ENCODE measurements around the gene NEXN. TPM values are rescaled to one million over a fixed set of nuclear protein-coding genes. Genes with fewer than 3 reads are reported as not detected.

Gene NEXN
- total and polyA plus RNA-seq, 2 experiments from 2014 or later = 2.6 to 11.8 TPM

DNA sequence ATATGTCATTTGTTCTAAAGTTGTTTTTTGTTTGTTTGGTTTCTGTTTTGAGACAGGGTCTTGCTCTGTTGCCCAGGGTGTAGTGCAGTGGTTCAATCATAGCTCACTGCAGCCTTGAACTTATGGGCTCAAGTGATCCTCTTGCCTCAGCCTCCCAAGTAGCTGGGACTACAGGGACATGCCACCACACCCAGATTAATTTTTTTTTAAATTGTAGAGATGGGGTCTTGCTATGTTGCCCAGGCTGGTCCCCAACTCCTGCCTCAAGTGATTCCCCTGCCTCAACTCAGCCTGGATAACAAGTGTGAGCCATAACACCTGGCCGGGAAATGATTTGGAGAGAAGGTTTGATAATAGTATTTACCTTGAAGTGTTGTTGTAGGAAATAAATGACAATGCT, 18.2 kb downstream of the NEXN start:
- DNase-seq (ENCODE audit: low spot score) = no peak
- H3K36me3 Mint-ChIP-seq (ENCODE audit: low read depth) = no peaks in the 10 kb centered on the region
- ATAC-seq = no peak
- no peak overlapping the region for H3K4me3 ChIP-seq
- TF ChIP-seq CREB1 (CRISPR knock-in tag; IDR thresholded peaks at IDR 0.05; ENCODE audit: low read depth) = no peak
- TF ChIP-seq EZH2 (IDR thresholded peaks at IDR 0.05; ENCODE audit: low read depth, unreplicated experiment) = no peak
- TF ChIP-seq, protein P1, sequence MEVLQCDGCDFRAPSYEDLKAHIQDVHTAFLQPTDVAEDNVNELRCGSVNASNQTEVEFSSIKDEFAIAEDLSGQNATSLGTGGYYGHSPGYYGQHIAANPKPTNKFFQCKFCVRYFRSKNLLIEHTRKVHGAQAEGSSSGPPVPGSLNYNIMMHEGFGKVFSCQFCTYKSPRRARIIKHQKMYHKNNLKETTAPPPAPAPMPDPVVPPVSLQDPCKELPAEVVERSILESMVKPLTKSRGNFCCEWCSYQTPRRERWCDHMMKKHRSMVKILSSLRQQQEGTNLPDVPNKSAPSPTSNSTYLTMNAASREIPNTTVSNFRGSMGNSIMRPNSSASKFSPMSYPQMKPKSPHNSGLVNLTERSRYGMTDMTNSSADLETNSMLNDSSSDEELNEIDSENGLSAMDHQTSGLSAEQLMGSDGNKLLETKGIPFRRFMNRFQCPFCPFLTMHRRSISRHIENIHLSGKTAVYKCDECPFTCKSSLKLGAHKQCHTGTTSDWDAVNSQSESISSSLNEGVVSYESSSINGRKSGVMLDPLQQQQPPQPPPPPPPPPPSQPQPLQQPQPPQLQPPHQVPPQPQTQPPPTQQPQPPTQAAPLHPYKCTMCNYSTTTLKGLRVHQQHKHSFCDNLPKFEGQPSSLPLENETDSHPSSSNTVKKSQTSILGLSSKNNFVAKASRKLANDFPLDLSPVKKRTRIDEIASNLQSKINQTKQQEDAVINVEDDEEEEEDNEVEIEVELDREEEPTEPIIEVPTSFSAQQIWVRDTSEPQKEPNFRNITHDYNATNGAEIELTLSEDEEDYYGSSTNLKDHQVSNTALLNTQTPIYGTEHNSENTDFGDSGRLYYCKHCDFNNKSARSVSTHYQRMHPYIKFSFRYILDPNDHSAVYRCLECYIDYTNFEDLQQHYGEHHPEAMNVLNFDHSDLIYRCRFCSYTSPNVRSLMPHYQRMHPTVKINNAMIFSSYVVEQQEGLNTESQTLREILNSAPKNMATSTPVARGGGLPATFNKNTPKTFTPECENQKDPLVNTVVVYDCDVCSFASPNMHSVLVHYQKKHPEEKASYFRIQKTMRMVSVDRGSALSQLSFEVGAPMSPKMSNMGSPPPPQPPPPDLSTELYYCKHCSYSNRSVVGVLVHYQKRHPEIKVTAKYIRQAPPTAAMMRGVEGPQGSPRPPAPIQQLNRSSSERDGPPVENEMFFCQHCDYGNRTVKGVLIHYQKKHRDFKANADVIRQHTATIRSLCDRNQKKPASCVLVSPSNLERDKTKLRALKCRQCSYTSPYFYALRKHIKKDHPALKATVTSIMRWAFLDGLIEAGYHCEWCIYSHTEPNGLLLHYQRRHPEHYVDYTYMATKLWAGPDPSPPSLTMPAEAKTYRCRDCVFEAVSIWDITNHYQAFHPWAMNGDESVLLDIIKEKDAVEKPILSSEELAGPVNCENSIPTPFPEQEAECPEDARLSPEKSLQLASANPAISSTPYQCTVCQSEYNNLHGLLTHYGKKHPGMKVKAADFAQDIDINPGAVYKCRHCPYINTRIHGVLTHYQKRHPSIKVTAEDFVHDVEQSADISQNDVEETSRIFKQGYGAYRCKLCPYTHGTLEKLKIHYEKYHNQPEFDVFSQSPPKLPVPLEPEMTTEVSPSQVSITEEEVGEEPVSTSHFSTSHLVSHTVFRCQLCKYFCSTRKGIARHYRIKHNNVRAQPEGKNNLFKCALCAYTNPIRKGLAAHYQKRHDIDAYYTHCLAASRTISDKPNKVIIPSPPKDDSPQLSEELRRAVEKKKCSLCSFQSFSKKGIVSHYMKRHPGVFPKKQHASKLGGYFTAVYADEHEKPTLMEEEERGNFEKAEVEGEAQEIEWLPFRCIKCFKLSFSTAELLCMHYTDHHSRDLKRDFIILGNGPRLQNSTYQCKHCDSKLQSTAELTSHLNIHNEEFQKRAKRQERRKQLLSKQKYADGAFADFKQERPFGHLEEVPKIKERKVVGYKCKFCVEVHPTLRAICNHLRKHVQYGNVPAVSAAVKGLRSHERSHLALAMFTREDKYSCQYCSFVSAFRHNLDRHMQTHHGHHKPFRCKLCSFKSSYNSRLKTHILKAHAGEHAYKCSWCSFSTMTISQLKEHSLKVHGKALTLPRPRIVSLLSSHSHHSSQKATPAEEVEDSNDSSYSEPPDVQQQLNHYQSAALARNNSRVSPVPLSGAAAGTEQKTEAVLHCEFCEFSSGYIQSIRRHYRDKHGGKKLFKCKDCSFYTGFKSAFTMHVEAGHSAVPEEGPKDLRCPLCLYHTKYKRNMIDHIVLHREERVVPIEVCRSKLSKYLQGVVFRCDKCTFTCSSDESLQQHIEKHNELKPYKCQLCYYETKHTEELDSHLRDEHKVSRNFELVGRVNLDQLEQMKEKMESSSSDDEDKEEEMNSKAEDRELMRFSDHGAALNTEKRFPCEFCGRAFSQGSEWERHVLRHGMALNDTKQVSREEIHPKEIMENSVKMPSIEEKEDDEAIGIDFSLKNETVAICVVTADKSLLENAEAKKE (CRISPR knock-in tag; IDR thresholded peaks at IDR 0.05) = no peak
- TF ChIP-seq, protein P2, sequence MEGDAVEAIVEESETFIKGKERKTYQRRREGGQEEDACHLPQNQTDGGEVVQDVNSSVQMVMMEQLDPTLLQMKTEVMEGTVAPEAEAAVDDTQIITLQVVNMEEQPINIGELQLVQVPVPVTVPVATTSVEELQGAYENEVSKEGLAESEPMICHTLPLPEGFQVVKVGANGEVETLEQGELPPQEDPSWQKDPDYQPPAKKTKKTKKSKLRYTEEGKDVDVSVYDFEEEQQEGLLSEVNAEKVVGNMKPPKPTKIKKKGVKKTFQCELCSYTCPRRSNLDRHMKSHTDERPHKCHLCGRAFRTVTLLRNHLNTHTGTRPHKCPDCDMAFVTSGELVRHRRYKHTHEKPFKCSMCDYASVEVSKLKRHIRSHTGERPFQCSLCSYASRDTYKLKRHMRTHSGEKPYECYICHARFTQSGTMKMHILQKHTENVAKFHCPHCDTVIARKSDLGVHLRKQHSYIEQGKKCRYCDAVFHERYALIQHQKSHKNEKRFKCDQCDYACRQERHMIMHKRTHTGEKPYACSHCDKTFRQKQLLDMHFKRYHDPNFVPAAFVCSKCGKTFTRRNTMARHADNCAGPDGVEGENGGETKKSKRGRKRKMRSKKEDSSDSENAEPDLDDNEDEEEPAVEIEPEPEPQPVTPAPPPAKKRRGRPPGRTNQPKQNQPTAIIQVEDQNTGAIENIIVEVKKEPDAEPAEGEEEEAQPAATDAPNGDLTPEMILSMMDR (conservative IDR thresholded peaks at IDR 0.05; ENCODE audit: low read depth in 2 of 2) = no peak
- TF ChIP-seq, protein P3, sequence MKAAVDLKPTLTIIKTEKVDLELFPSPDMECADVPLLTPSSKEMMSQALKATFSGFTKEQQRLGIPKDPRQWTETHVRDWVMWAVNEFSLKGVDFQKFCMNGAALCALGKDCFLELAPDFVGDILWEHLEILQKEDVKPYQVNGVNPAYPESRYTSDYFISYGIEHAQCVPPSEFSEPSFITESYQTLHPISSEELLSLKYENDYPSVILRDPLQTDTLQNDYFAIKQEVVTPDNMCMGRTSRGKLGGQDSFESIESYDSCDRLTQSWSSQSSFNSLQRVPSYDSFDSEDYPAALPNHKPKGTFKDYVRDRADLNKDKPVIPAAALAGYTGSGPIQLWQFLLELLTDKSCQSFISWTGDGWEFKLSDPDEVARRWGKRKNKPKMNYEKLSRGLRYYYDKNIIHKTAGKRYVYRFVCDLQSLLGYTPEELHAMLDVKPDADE (IDR thresholded peaks at IDR 0.05) = no peak
- no peak for TF ChIP-seq EZH2phosphoT487 (IDR thresholded peaks at IDR 0.05; ENCODE audit: unreplicated experiment)
- TF ChIP-seq NANOG (IDR thresholded peaks at IDR 0.05; ENCODE audit: borderline replicate concordance) = no peak
- TF ChIP-seq, protein P4, sequence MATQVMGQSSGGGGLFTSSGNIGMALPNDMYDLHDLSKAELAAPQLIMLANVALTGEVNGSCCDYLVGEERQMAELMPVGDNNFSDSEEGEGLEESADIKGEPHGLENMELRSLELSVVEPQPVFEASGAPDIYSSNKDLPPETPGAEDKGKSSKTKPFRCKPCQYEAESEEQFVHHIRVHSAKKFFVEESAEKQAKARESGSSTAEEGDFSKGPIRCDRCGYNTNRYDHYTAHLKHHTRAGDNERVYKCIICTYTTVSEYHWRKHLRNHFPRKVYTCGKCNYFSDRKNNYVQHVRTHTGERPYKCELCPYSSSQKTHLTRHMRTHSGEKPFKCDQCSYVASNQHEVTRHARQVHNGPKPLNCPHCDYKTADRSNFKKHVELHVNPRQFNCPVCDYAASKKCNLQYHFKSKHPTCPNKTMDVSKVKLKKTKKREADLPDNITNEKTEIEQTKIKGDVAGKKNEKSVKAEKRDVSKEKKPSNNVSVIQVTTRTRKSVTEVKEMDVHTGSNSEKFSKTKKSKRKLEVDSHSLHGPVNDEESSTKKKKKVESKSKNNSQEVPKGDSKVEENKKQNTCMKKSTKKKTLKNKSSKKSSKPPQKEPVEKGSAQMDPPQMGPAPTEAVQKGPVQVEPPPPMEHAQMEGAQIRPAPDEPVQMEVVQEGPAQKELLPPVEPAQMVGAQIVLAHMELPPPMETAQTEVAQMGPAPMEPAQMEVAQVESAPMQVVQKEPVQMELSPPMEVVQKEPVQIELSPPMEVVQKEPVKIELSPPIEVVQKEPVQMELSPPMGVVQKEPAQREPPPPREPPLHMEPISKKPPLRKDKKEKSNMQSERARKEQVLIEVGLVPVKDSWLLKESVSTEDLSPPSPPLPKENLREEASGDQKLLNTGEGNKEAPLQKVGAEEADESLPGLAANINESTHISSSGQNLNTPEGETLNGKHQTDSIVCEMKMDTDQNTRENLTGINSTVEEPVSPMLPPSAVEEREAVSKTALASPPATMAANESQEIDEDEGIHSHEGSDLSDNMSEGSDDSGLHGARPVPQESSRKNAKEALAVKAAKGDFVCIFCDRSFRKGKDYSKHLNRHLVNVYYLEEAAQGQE (IDR thresholded peaks at IDR 0.05; ENCODE audit: unreplicated experiment) = no peak
- no peak for TF ChIP-seq ZNF114 (CRISPR knock-in tag; IDR thresholded peaks at IDR 0.05)
- no peak for TF ChIP-seq ZNF331 (CRISPR knock-in tag; IDR thresholded peaks at IDR 0.05; ENCODE audit: low read depth)
- peaks cover 2% of the 10 kb centered on the region for H3K27me3 Mint-ChIP-seq (ENCODE audit: insufficient read depth, low read depth, poor library complexity)
- no peak overlapping the region for H3K4me2 ChIP-seq
- H3K36me3 ChIP-seq (ENCODE audit: insufficient read depth) = no peaks in the 10 kb centered on the region
- H3K27ac Mint-ChIP-seq = no peak overlapping the region
- no peaks in the 10 kb centered on the region for H3K27me3 ChIP-seq (ENCODE audit: insufficient read depth)
- no peak overlapping the region for H3K4me3 Mint-ChIP-seq
- H4K20me1 ChIP-seq (replicated peaks; ENCODE audit: insufficient read depth) = no peaks in the 10 kb centered on the region
- no peaks in the 10 kb centered on the region for H3K4me1 ChIP-seq (ENCODE audit: insufficient read depth)
- no peak overlapping the region for H2AFZ ChIP-seq
- no peak overlapping the region for H3K27ac ChIP-seq (ENCODE audit: low read depth)
- H3F3A ChIP-seq (replicated peaks; ENCODE audit: low read depth) = no peaks in the 10 kb centered on the region
- H3K79me2 ChIP-seq (replicated peaks; ENCODE audit: insufficient read depth) = no peaks in the 10 kb centered on the region
- no peaks in the 10 kb centered on the region for H3K9me3 Mint-ChIP-seq
- H3K9me2 ChIP-seq (ENCODE audit: insufficient read depth) = no peaks in the 10 kb centered on the region
- H3K4me1 Mint-ChIP-seq = no peaks in the 10 kb centered on the region

All from GM23338 (cell line).